LNCAP (cell line): Measurements from ENCODE around the gene TJP1.

Source experiments
- CTCF ChIP-seq: fragments of 450-650 bp; IDR thresholded peaks from 2 replicates; pipeline ENCODE4 v1.5.1; 2017; ENCODE audit warnings: mild to moderate bottlenecking

Gene TJP1

GRCh38 chr15:29862271-29862670 is 40.0 kb upstream of the TJP1 start:
- TF ChIP-seq CTCF = no peak

GRCh38 chr15:29860872-29861271 is 38.6 kb upstream of the TJP1 start:
- no peak for TF ChIP-seq CTCF

GRCh38 chr15:29859973-29860715 is 37.9 kb upstream of the TJP1 start:
- no peak for TF ChIP-seq CTCF

GRCh38 chr15:29859293-29859692 is 37.0 kb upstream of the TJP1 start:
- TF ChIP-seq CTCF = no peak

- TF ChIP-seq CTCF = no peak
Measured at GRCh38 chr15:29857221-29857789, 35.0 kb upstream of the TJP1 start.

GRCh38 chr15:29854413-29854812 is 32.1 kb upstream of the TJP1 start:
- no peak for TF ChIP-seq CTCF

- TF ChIP-seq CTCF = no peak
Measured at GRCh38 chr15:29853211-29853987, 31.1 kb upstream of the TJP1 start.
